SKM-1 treated with dmso at 0.1 percent for 144 hours (cell line): ENCODE measurements around the gene THAP7.
"Not testable (repeated sequence)": the region's sequence is repeated elsewhere in the genome, so short reads cannot be mapped to it uniquely, and the experiment has no call there.

Experiments
- DNase-seq: peaks from one replicate; lab custom pipeline; 2025; ENCODE audit not compliant: unreplicated experiment; lab: John Stamatoyannopoulos, UW

Gene THAP7

GRCh38 chr22:20979940-20980453 lies 21.9 kb downstream of the THAP7 start:
- DNase-seq, result no peak

GRCh38 chr22:20979243-20979809 lies 22.6 kb downstream of the THAP7 start:
- no peak for DNase-seq

- no peak for DNase-seq
These were observed 23.5 kb downstream of the THAP7 start for GRCh38 chr22:20978419-20978818.

- no peak for DNase-seq
These were observed 24.3 kb downstream of the THAP7 start for GRCh38 chr22:20977516-20978170.

GRCh38 chr22:20977019-20977418 lies 24.9 kb downstream of the THAP7 start:
- no peak for DNase-seq

- no peak for DNase-seq
These were observed 25.5 kb downstream of the THAP7 start for GRCh38 chr22:20976291-20976877.

- no peak for DNase-seq
These were observed 26.2 kb downstream of the THAP7 start for GRCh38 chr22:20975541-20976290.

- no peak for DNase-seq
These were observed 27.5 kb downstream of the THAP7 start for GRCh38 chr22:20974336-20974955.

- DNase-seq, result no peak
These were observed 28.2 kb downstream of the THAP7 start for GRCh38 chr22:20973634-20974286.

GRCh38 chr22:20972933-20973577 lies 28.9 kb downstream of the THAP7 start:
- DNase-seq, result no peak

- DNase-seq, result not testable (repeated sequence)
These were observed 29.8 kb downstream of the THAP7 start for GRCh38 chr22:20972014-20972694.

- no peak for DNase-seq
These were observed 30.8 kb downstream of the THAP7 start for GRCh38 chr22:20970939-20971657.

- DNase-seq, result peak; percentile 80
These were observed 33.5 kb downstream of the THAP7 start for GRCh38 chr22:20968281-20968977.

- DNase-seq, result no peak
These were observed 34.2 kb downstream of the THAP7 start for GRCh38 chr22:20967697-20968211.

GRCh38 chr22:20966883-20967696 lies 34.8 kb downstream of the THAP7 start, which contains the start of gene AIFM3:
Gene AIFM3, plus strand, starts transcription at chr22:20967255. Its CDS starts 690 bp downstream, at chr22:20967945.
- no peak for DNase-seq

GRCh38 chr22:20965888-20966855 lies 35.7 kb downstream of the THAP7 start:
- DNase-seq, result no peak
